Thymus (tissue), 11 donors: ENCODE results near the gene KARS1. TPM values are rescaled to one million over a fixed set of nuclear protein-coding genes. Genes with fewer than 3 reads are reported as not detected.

Experiments
- DNase-seq, 9 donors: peaks; one replicate each; pipeline ENCODE4 v3.0.0-alpha.2; 2013; ENCODE audit warnings: low spot score in 9 of 9, low read depth in 6 of 9, missing footprints in 1 of 9
- H3K27ac ChIP-seq, 2 donors: one replicate each; pipeline ENCODE4 v1.5.1; 2013; ENCODE audit warnings: control low read depth in 1 of 2, low read depth in 1 of 2, low read length in 1 of 2, mild to moderate bottlenecking in 1 of 2, moderate library complexity in 1 of 2
- H3K27me3 ChIP-seq, 2 donors: one replicate each; pipeline ENCODE4 v1.5.1; 2013; ENCODE audit warnings: low read length in 1 of 2; ENCODE audit not compliant: control insufficient read depth in 2 of 2, insufficient read depth in 1 of 2
- H3K36me3 ChIP-seq, 2 donors: one replicate each; pipeline ENCODE4 v1.5.1; 2013; ENCODE audit warnings: low read length in 1 of 2, mild to moderate bottlenecking in 1 of 2, moderate library complexity in 1 of 2; ENCODE audit not compliant: control insufficient read depth in 2 of 2, insufficient read depth in 2 of 2
- H3K4me1 ChIP-seq, 2 donors: one replicate each; pipeline ENCODE4 v1.5.1; 2013; ENCODE audit warnings: low read length in 2 of 2; ENCODE audit not compliant: control insufficient read depth in 2 of 2, insufficient read depth in 2 of 2
- H3K4me3 ChIP-seq, 2 donors: one replicate each; pipeline ENCODE4 v1.5.1; 2013; ENCODE audit warnings: low read length in 2 of 2, control low read depth in 1 of 2, mild to moderate bottlenecking in 1 of 2
- H3K9me3 ChIP-seq, 2 donors: one replicate each; pipeline ENCODE4 v1.5.1; 2013; ENCODE audit warnings: low read length in 1 of 2, mild to moderate bottlenecking in 1 of 2; ENCODE audit not compliant: control insufficient read depth in 2 of 2, insufficient read depth in 1 of 2
- WGBS: extraction: QIAGEN DNeasy Blood & Tissue Kit; methylation state at CpG from one replicate; pipeline ENCODE4 v1.1.7; 2013; 5-methylcytosine and 5-hydroxymethylcytosine counted together
- polyA plus RNA-seq: library from polyadenylated mRNA; stranded (reverse); fragments of 200-250 nt; gene quantifications from one replicate; pipeline ENCODE4 v1.2.3, GENCODE V29; 2013
- total RNA-seq: library from RNA; stranded (reverse); fragments of 120-200 nt; gene quantifications from one replicate; pipeline ENCODE4 v1.2.4, GENCODE V29; 2013
- donor health status: healthy.

KARS1 gene
- total and polyA plus RNA-seq, 2 donors: 88.3 to 149 TPM

GRCh38 chr16:75579281-75579834, 68.1 kb downstream of the KARS1 start:
- Histone ChIP-seq H3K9me3 (no peaks in the 10 kb centered on the region), H3K4me1 (no peaks in the 10 kb centered on the region), H3K27me3 (no peaks in the 10 kb centered on the region), H3K4me3 (no peak overlapping the region), H3K27ac (no peak overlapping the region), H3K36me3 (peaks cover 31 to 50% of the 10 kb centered on the region in 2 donors)
- DNase-seq: no peak
- WGBS: 64% methylated on average over 7 of the region's 7 CpGs

- H3K27me3 ChIP-seq: no peaks in the 10 kb centered on the region
- H3K4me3 ChIP-seq: no peak overlapping the region
- no peak overlapping the region for H3K27ac ChIP-seq
- 97% methylated on average over 2 of the region's 2 CpGs for WGBS
- no peaks in the 10 kb centered on the region for H3K9me3 ChIP-seq
- H3K4me1 ChIP-seq: no peaks in the 10 kb centered on the region
- peaks cover 38 to 56% of the 10 kb centered on the region in 2 donors for H3K36me3 ChIP-seq
- no peak for DNase-seq
Measured at GRCh38 chr16:75578725-75579124, 68.7 kb downstream of the KARS1 start.

- Histone ChIP-seq H3K27me3 (no peaks in the 10 kb centered on the region), H3K27ac (no peak overlapping the region), H3K36me3 (peaks cover 43 to 61% of the 10 kb centered on the region in 2 donors), H3K4me3 (no peak overlapping the region), H3K9me3 (no peaks in the 10 kb centered on the region), H3K4me1 (no peaks in the 10 kb centered on the region)
- no peak for DNase-seq
- WGBS: 99% methylated on average over 7 of the region's 7 CpGs
Measured at GRCh38 chr16:75578212-75578611, 69.3 kb downstream of the KARS1 start.

Other genes with a start within 250 kb of the KARS1 start
- gene CFDP1, start 214.2 kb downstream of the KARS1 start, total RNA-seq: 78.3 TPM
- 78.5 TPM for gene CFDP1, start 214.2 kb downstream of the KARS1 start, polyA plus RNA-seq
- gene TMEM170A, start 183.0 kb downstream of the KARS1 start, total RNA-seq: 18.8 TPM
- gene TMEM170A, start 183.0 kb downstream of the KARS1 start, polyA plus RNA-seq: 11.1 TPM
- gene CHST6, start 152.2 kb downstream of the KARS1 start, total RNA-seq: 0.09 TPM
- 0.87 TPM for gene CHST6, start 152.2 kb downstream of the KARS1 start, polyA plus RNA-seq
- not detected for gene CHST5, start 111.6 kb downstream of the KARS1 start, total RNA-seq
- gene CHST5, start 111.6 kb downstream of the KARS1 start, polyA plus RNA-seq: 0.11 TPM
- gene TMEM231, start 91.4 kb downstream of the KARS1 start, total RNA-seq: 2.2 TPM
- 4.5 TPM for gene TMEM231, start 91.4 kb downstream of the KARS1 start, polyA plus RNA-seq
- 103 TPM for gene GABARAPL2, start 81.3 kb downstream of the KARS1 start, total RNA-seq
- 223 TPM for gene GABARAPL2, start 81.3 kb downstream of the KARS1 start, polyA plus RNA-seq
- gene ADAT1, start 24.4 kb downstream of the KARS1 start, total RNA-seq: 23.2 TPM
- gene ADAT1, start 24.4 kb downstream of the KARS1 start, polyA plus RNA-seq: 22.2 TPM
- 82.2 TPM for gene TERF2IP, start 108 bp upstream of the KARS1 start, total RNA-seq
- gene TERF2IP, start 108 bp upstream of the KARS1 start, polyA plus RNA-seq: 103 TPM
- gene CPHXL2, start 29.3 kb upstream of the KARS1 start, total RNA-seq: not detected
- not detected for gene CPHXL2, start 29.3 kb upstream of the KARS1 start, polyA plus RNA-seq
- not detected for gene DUXB, start 53.8 kb upstream of the KARS1 start, total RNA-seq
- gene DUXB, start 53.8 kb upstream of the KARS1 start, polyA plus RNA-seq: 0.14 TPM
- not detected for gene CPHXL, start 78.8 kb upstream of the KARS1 start, total RNA-seq
- gene CPHXL, start 78.8 kb upstream of the KARS1 start, polyA plus RNA-seq: 0.02 TPM